B cell (primary cell): ENCODE measurements around the gene GMPS. TPM values are rescaled to one million over a fixed set of nuclear protein-coding genes. Genes with fewer than 3 reads are reported as not detected.

Experiments
- ATAC-seq: fragments of 200-7000 bp; cut with Tn5 transposase; one replicate; pipeline ENCODE4 v1.10.0; 2021; ENCODE audit warnings: low read depth, mild to moderate bottlenecking, moderate number of reproducible peaks, moderate library complexity
- CTCF ChIA-PET: fragments of 350-600 bp; sonication (Branson Sonifier 250); formaldehyde crosslinking; loops from one replicate; lab custom pipeline; 2021; ENCODE audit warnings: antibody characterized with exemption, inconsistent platforms; lab: Charles Lee
- POLR2A ChIA-PET: fragments of 350-600 bp; sonication (Branson Sonifier 250); formaldehyde crosslinking; loops from one replicate; lab custom pipeline; 2021; ENCODE audit warnings: antibody characterized with exemption; lab: Charles Lee
- DNase-seq: peaks from one replicate; pipeline ENCODE4 v3.0.0; 2013
- H2AFZ ChIP-seq: 2 replicates; pipeline ENCODE4 v1.6.1; 2012; ENCODE audit warnings: mild to moderate bottlenecking, low read depth, low read length; ENCODE audit not compliant: insufficient read depth, poor library complexity, severe bottlenecking
- H3K27ac ChIP-seq, 2 donors: 1 replicate in 1 of 2; 2 replicates in 1 of 2; pipeline ENCODE4 v1.5.1; 2012 to 2013; ENCODE audit warnings: low read length in 2 of 2, mild to moderate bottlenecking in 2 of 2, moderate library complexity in 1 of 2
- H3K27me3 ChIP-seq, 4 experiments: fragments of 200-600 bp in 1 of 4; sonication (generic) in 1 of 4; replicated peaks in 1 of 4; 1 replicate in 2 of 4; 2 replicates in 2 of 4; pipeline versions ENCODE4 v1.6.1 to v1.7.0; 2013 to 2016; ENCODE audit warnings: low read length in 3 of 4, mild to moderate bottlenecking in 2 of 4, mixed read lengths in 1 of 4, moderate library complexity in 1 of 4; ENCODE audit not compliant: insufficient read depth in 4 of 4, control insufficient read depth in 3 of 4; ENCODE audit errors: control extremely low read depth in 1 of 4
- H3K36me3 ChIP-seq, 2 experiments: replicated peaks in 1 of 2; 1 replicate in 1 of 2; 2 replicates in 1 of 2; pipeline versions ENCODE4 v1.6.1 to v1.7.1; 2013; ENCODE audit warnings: low read length in 1 of 2; ENCODE audit not compliant: insufficient read depth in 2 of 2, control insufficient read depth in 1 of 2; ENCODE audit errors: control extremely low read depth in 1 of 2, extremely low read depth in 1 of 2
- H3K4me1 ChIP-seq, 2 donors: fragments of 200-600 bp in 1 of 2; sonication (generic) in 1 of 2; 1 replicate in 1 of 2; 2 replicates in 1 of 2; pipeline versions ENCODE4 v1.5.1 to v1.6.1; 2013 to 2017; ENCODE audit warnings: low read length in 2 of 2; ENCODE audit not compliant: control insufficient read depth in 2 of 2, insufficient read depth in 2 of 2
- H3K4me2 ChIP-seq: replicated peaks from 2 replicates; pipeline ENCODE3; 2012; ENCODE audit warnings: mild to moderate bottlenecking, low read depth, low read length; ENCODE audit not compliant: poor library complexity, severe bottlenecking
- H3K4me3 ChIP-seq, 5 experiments: fragments of 200-600 bp in 1 of 5; sonication (generic) in 1 of 5; 1 replicate in 3 of 5; 2 replicates in 2 of 5; pipeline versions ENCODE4 v1.5.1 to v1.7.0; 2011 to 2016; ENCODE audit warnings: low read length in 4 of 5, mild to moderate bottlenecking in 4 of 5, low read depth in 2 of 5, control low read depth in 1 of 5, moderate library complexity in 1 of 5; ENCODE audit not compliant: insufficient read depth in 1 of 5; ENCODE audit errors: control extremely low read depth in 1 of 5, extremely low read depth in 1 of 5
- H3K79me2 ChIP-seq: fragments of 200-600 bp; sonication (generic); one replicate; pipeline ENCODE4 v1.6.0; 2016; ENCODE audit warnings: low read length; ENCODE audit not compliant: control insufficient read depth, insufficient read depth
- H3K9ac ChIP-seq: fragments of 200-600 bp; sonication (generic); 2 replicates; pipeline ENCODE4 v1.6.1; 2017; ENCODE audit warnings: mild to moderate bottlenecking, low read length, moderate library complexity
- H3K9me3 ChIP-seq, 3 donors: one replicate each; pipeline versions ENCODE4 v1.6.1 to v1.7.1; 2013; ENCODE audit warnings: low read length in 2 of 3; ENCODE audit not compliant: control insufficient read depth in 2 of 3, insufficient read depth in 1 of 3; ENCODE audit errors: control extremely low read depth in 1 of 3
- H4K20me1 ChIP-seq: 2 replicates; pipeline ENCODE4 v1.6.0; 2012; ENCODE audit warnings: mild to moderate bottlenecking, low read length; ENCODE audit not compliant: insufficient read depth, control insufficient read depth, poor library complexity, severe bottlenecking
- H3K27ac Mint-ChIP-seq: one replicate; pipeline ENCODE4 v1.8.0; 2021; ENCODE audit warnings: mixed read lengths
- H3K27me3 Mint-ChIP-seq: one replicate; pipeline ENCODE4 v1.8.0; 2021; ENCODE audit warnings: mixed read lengths
- H3K4me1 Mint-ChIP-seq: one replicate; pipeline ENCODE4 v1.8.0; 2021; ENCODE audit warnings: mixed read lengths
- H3K4me3 Mint-ChIP-seq: one replicate; pipeline ENCODE4 v1.8.0; 2021; ENCODE audit warnings: mixed read lengths
- H3K9me3 Mint-ChIP-seq: one replicate; pipeline ENCODE4 v1.8.0; 2022; ENCODE audit warnings: mixed read lengths; ENCODE audit not compliant: insufficient read depth
- CTCF ChIP-seq: fragments of 200-600 bp; IDR thresholded peaks from one replicate; pipeline ENCODE4 v1.8.0; 2022; ENCODE audit warnings: antibody characterized with exemption, mild to moderate bottlenecking
- EZH2 ChIP-seq: IDR thresholded peaks from 2 replicates; pipeline ENCODE4 v1.6.1; 2012; ENCODE audit warnings: borderline replicate concordance, low read depth, mild to moderate bottlenecking, moderate library complexity, low read length; ENCODE audit not compliant: insufficient read depth, poor library complexity, severe bottlenecking
- WGBS: methylation state at CpG from one replicate; pipeline ENCODE4 v1.1.5; 2013; ENCODE audit warnings: missing lambda C conversion rate; ENCODE audit not compliant: insufficient coverage; 5-methylcytosine and 5-hydroxymethylcytosine counted together
- intact Hi-C: fragments of 100-400 bp; cut with micrococcal nuclease; formaldehyde crosslinking; loops from one replicate; pipeline ENCODE4 v1.10.0; 2022
- polyA plus RNA-seq: library from polyadenylated mRNA; depleted of rRNA; stranded (reverse); fragments of >200 nt; gene quantifications from 2 replicates; pipeline ENCODE4 v1.2.3, GENCODE V29; 2012
- total RNA-seq, 2 donors: library from RNA; stranded (reverse); fragments of 120-200 nt in 1 of 2; gene quantifications; 1 replicate in 1 of 2; 2 replicates in 1 of 2; pipeline versions ENCODE4 v1.2.3 to v1.2.4, GENCODE V29; 2013 to 2022

The GMPS gene
- total and polyA plus RNA-seq, 2 donors (not counting 1 experiment from before 2014, with no cell fraction given): 12.0 to 30.8 TPM

DNA sequence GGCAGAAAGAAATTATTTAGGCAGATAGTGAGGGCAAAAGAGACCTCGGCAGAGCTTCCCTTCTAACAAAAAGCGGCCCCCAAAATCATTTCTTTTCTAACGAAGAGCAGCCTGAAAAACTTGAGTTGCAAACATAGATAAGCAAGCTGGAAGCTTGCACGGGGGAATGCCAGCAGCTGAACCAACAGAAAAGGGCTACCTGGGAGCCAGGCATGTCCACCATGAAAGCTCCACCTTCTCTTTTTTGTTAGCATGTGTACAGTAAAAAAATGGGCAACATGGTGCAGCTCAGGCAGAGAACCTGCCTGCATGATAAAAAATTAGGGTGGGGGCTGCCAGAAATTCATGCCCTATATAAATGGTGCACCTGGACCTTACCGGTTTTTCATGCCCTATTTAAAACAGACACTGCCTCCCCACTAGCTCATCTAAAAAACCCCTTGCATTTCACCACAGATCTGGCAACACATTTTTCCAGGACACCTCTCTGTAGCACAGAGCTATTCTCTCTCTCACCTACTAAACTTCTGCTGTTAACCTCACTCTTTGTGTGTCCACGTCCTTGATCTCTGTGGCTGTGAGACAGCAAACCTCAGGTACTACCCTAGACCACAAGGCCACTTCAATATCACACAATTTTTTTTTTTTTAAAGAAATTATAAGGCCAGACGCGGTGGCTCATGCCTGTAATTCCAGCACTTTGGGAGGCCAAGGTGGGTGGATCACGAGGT is 34.9 kb upstream of the GMPS start:
- H3K4me3 Mint-ChIP-seq: no peak overlapping the region
- H3K27me3 ChIP-seq: no peaks in the 10 kb centered on the region
- H2AFZ ChIP-seq: no peak overlapping the region
- H3K9ac ChIP-seq: no peak overlapping the region
- TF ChIP-seq EZH2 (no peak), CTCF (no peak)
- WGBS: 100% methylated on average over 5 of the region's 9 CpGs
- ATAC-seq: no peak
- ChIA-PET POLR2A (no interaction called here), CTCF (no interaction called here)
- no peaks in the 10 kb centered on the region for H3K9me3 ChIP-seq
- peaks cover 5 to 9% of the 10 kb centered on the region in 2 experiments for H3K36me3 ChIP-seq
- H3K4me1 ChIP-seq: no peaks in the 10 kb centered on the region
- no peaks in the 10 kb centered on the region for H3K79me2 ChIP-seq
- H3K4me3 ChIP-seq: no peak overlapping the region
- H3K27me3 Mint-ChIP-seq: no peaks in the 10 kb centered on the region
- H3K4me1 Mint-ChIP-seq: no peaks in the 10 kb centered on the region
- no peak overlapping the region for H3K4me2 ChIP-seq
- H3K27ac Mint-ChIP-seq: no peak overlapping the region
- no peaks in the 10 kb centered on the region for H4K20me1 ChIP-seq
- no peak for DNase-seq
- no peak overlapping the region for H3K27ac ChIP-seq
- H3K9me3 Mint-ChIP-seq: no peaks in the 10 kb centered on the region
- intact Hi-C loops: no loop called here

DNA sequence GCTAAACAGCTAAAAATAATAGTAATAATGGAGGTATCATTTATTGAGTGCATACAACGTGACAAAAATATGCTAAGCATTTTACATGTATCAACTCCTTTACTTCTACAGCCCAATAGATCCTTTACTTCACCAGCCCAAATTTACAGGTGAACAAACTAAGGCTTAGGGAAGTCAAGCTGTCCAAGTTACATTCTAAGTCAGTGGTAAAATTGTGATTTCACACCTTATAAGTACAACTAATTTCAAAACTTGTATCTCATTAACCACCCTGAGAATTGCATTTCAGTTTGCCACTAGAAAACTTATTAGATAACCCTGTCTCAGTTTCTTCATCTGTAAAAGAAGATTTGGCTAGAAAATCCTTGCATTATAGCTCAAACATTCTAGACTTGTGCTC is 26.9 kb upstream of the GMPS start:
- Histone ChIP-seq H3K36me3 (no peaks in the 10 kb centered on the region), H3K9ac (no peak overlapping the region), H4K20me1 (peaks cover 12% of the 10 kb centered on the region), H3K4me2 (no peak overlapping the region), H3K4me3 (no peak overlapping the region), H3K4me1 (peaks cover 0 to 6% of the 10 kb centered on the region in 2 donors), H3K79me2 (peaks cover 36% of the 10 kb centered on the region), H3K27me3 (no peaks in the 10 kb centered on the region), H3K27ac (peak overlapping the region in 1 of 2 donors; percentile 10), H3K9me3 (no peaks in the 10 kb centered on the region), H2AFZ (no peak overlapping the region)
- H3K27me3 Mint-ChIP-seq: no peaks in the 10 kb centered on the region
- no peak for ATAC-seq
- intact Hi-C loops: no loop called here
- WGBS: no CpG with 5 or more reads among the region's 1 CpG
- H3K9me3 Mint-ChIP-seq: no peaks in the 10 kb centered on the region
- no peak overlapping the region for H3K4me3 Mint-ChIP-seq
- ChIA-PET POLR2A (no interaction called here), CTCF (no interaction called here)
- H3K27ac Mint-ChIP-seq: no peak overlapping the region
- no peak for DNase-seq
- H3K4me1 Mint-ChIP-seq: peaks cover 27% of the 10 kb centered on the region
- TF ChIP-seq EZH2: no peak
- TF ChIP-seq CTCF: no peak
